SK-N-SH (cell line): ENCODE data around the gene TMOD2.

ENCODE experiments used
- ELF1 ChIP-seq: IDR thresholded peaks from 2 replicates; pipeline ENCODE4 v1.4.0; 2012
- MAX ChIP-seq: IDR thresholded peaks from 2 replicates; pipeline ENCODE4 v1.4.0; 2012; ENCODE audit warnings: low read depth
- RFX5 ChIP-seq: IDR thresholded peaks from 2 replicates; pipeline ENCODE4 v1.6.1; 2012; ENCODE audit warnings: mild to moderate bottlenecking, improper control_type of control experiment, low read length

- TF ChIP-seq RFX5, result no peak
- no peak for TF ChIP-seq ELF1
- TF ChIP-seq MAX, result no peak
Measured at GRCh38 chr15:51833772-51834171, 82.4 kb downstream of the TMOD2 start.
